ENCODE measurements around the gene PPP4C.

GRCh38 chr16:30084096-30084815, 8.5 kb downstream of the PPP4C start:
- TF ChIP-seq POLR2AphosphoS5 (IDR thresholded peaks at IDR 0.05) = no peak
- TF ChIP-seq, protein P1, sequence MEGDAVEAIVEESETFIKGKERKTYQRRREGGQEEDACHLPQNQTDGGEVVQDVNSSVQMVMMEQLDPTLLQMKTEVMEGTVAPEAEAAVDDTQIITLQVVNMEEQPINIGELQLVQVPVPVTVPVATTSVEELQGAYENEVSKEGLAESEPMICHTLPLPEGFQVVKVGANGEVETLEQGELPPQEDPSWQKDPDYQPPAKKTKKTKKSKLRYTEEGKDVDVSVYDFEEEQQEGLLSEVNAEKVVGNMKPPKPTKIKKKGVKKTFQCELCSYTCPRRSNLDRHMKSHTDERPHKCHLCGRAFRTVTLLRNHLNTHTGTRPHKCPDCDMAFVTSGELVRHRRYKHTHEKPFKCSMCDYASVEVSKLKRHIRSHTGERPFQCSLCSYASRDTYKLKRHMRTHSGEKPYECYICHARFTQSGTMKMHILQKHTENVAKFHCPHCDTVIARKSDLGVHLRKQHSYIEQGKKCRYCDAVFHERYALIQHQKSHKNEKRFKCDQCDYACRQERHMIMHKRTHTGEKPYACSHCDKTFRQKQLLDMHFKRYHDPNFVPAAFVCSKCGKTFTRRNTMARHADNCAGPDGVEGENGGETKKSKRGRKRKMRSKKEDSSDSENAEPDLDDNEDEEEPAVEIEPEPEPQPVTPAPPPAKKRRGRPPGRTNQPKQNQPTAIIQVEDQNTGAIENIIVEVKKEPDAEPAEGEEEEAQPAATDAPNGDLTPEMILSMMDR (IDR thresholded peaks at IDR 0.05) = no peak
